GM10266 (cell line): Measurements from ENCODE around the gene DHRS12.

Source experiments
- DNase-seq: peaks from one replicate; pipeline ENCODE4 v3.0.0; 2012; ENCODE audit errors: extremely low spot score
- TF ChIP-seq, protein P1 (sequence below): IDR thresholded peaks from 2 replicates; pipeline ENCODE4 v1.5.1; 2012; ENCODE audit warnings: mild to moderate bottlenecking, low read depth; ENCODE audit not compliant: control insufficient read depth, insufficient read depth; ENCODE audit errors: missing control alignments

DHRS12 gene

DNA sequence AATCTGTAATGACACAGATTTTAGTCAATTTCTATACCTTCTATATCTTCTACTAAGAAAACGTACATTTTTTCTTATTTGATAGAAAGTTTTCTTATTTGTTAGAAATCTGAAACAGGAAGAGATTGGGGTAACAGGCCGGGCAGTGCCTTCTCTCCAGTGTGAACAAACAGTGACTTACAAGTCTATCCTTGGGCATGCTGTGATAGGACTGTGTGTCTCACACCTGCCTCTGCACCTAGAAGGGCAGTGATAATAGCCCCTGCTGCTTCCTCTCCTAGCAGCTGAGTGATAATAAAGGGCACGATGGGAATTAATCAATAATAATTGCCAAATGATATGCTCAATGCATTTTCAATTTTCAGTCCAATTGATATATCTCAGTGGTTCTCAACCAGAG is 39.6 kb upstream of the DHRS12 start:
- TF ChIP-seq, protein P1, sequence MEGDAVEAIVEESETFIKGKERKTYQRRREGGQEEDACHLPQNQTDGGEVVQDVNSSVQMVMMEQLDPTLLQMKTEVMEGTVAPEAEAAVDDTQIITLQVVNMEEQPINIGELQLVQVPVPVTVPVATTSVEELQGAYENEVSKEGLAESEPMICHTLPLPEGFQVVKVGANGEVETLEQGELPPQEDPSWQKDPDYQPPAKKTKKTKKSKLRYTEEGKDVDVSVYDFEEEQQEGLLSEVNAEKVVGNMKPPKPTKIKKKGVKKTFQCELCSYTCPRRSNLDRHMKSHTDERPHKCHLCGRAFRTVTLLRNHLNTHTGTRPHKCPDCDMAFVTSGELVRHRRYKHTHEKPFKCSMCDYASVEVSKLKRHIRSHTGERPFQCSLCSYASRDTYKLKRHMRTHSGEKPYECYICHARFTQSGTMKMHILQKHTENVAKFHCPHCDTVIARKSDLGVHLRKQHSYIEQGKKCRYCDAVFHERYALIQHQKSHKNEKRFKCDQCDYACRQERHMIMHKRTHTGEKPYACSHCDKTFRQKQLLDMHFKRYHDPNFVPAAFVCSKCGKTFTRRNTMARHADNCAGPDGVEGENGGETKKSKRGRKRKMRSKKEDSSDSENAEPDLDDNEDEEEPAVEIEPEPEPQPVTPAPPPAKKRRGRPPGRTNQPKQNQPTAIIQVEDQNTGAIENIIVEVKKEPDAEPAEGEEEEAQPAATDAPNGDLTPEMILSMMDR: no peak
- no peak for DNase-seq

DNA sequence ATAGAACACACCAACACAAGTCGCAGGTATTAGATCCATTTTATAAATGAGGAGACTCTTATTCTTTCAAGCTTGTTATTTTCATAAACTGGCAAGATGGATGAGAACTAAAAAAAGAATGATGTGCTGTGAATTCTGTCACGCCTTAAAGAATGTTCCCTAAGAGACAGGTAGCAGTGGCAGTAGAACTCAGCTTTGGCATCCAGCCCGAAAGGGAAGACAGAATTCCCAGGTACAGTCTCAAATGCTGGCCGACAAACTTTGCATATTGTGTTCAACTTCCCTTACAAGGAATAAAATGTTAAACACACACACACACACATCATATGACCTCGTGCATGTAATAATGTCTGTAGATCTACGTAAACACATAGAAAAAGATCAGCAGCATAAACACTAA is 37.8 kb upstream of the DHRS12 start:
- TF ChIP-seq, protein P1: no peak
- DNase-seq: no peak

DNA sequence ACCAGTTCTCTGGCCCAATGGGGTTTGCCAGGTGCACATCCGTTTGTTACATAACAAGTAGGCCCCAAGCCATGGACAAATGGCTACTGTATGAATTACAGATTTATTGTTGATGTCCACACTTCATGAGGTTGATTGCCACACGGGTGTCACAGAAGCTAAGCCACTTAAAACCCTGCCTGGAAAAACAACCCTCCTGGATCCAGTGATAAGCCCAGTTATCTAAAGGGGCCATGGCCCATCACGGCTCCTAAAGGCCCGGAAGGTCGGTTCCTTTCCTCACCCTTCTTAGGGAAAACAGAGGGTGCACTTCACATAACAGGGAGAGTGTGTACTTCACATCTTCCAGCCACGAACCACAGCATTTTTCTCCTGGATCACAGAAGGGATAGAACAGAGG is 37.0 kb upstream of the DHRS12 start:
- no peak for DNase-seq
- TF ChIP-seq, protein P1: no peak

DNA sequence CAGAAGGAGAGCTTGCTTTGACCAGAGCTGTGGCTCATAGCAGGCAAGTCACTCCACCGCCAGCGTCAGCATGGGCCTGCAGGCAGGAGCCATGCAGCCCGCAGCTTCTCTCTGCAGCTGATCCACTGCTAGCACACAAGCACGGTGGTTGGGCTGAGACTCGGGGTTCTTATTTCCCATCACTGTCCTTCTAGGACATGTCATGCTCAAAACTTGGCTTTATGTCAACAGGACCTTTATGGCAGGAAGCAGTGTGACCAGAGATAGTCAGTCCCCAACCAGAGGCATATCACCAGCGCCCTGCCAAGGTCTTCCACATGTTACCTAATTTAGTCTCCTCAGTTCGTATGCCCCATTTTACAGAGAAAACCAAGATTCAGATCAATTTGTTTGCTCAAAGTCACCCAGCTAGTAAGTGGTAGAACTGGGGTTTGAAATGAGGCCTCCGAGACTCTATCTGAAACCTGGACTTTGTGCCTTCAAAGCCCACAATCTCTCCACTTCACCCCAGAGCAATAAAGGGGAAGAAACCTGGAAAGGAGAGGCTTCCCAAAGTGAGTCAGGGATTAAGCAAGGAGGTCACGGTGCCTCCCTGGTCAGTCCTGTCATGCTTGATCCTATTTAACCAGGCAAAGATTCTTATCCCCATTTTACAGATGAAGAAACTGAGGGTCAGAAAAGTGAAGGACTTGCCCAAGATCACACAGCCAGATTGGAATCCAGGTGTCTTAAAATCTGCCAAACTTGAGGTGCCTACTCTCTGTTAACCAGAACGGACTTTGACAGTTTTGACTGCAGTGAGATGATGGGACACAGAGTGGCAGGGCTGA is 36.0 kb upstream of the DHRS12 start:
- TF ChIP-seq, protein P1: no peak
- no peak for DNase-seq

DNA sequence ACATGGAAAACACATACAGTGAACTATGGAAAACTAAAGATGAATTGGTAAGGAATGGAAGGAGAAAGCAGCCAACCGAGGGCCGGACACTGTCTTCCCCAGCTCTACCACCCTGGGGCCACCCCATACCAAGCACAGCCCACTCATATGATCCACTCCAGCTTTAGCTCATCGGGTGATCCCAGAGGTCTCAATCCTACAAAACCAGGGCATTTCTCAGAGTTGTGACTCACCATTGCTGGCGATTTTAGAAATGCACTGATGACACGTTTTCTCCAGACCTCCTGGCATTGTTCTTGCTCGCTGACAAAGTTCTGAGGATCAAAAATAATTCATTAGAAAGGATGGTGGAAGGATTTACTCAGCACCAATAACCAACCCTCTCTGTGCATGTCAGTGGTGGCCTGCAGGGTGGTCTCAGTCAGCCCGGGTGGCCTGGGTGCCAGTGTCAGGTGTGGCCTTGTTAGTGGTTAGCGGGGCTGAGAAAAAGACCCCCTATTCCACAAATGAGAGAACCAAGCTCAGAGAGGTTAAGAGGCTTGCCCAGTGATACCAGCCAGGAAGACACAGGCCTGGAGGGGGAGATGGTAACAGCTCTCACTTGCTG is 34.4 kb upstream of the DHRS12 start:
- DNase-seq: no peak
- TF ChIP-seq, protein P1: no peak

DNA sequence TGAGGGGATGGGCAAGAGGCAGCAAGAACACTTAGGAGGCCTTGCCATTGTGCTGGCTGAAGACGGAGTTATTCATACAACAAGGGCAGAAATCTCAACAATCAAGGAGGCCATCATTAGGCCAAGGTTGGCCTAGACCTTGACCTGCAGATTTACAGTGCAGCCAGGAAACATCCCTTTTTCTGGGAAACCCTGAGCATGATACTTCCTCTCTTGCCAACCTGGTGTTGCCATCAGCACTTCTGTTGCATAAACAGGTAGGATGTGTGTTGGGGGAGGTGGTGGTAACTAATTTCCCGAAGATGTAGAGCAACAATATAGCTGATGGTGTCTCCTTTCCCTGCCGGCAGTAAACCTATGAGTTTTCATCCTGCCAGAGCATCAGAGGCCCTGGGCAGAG is 33.1 kb upstream of the DHRS12 start:
- TF ChIP-seq, protein P1: no peak
- no peak for DNase-seq

DNA sequence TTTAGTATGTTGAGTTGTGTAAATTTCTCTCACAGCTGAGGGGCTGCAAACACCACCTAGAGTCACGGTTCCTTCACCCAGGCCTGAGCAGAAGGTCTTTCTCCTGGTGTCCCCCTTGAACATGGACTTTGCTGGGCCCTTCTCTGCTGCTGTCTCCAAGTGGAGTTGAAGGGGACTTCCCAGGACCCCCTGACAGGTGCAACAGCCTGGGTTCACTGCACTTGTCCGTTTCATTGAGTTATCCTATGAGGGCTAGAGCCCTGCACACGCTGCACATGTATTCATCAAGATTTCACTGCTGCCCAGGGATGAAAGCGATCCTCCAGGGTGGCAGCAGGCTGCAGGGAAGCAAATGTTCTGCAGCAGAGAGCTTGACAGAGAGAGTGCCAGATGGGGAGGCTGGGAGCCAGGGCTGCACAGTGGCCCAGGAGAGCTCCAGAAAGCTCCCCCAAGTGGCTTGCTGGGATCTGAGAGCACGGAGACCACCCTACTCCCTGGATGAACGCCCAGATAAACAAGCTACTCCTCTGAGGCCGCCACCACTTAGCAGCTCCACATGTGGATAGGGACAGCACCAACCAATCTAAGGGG is 30.7 kb upstream of the DHRS12 start:
- TF ChIP-seq, protein P1: no peak
- no peak for DNase-seq
